Measurements from ENCODE around the gene SIGLECL1. TPM values are rescaled to one million over a fixed set of nuclear protein-coding genes. Genes with fewer than 3 reads are reported as not detected.
"Not testable (repeated sequence)": the region's sequence is repeated elsewhere in the genome, so short reads cannot be mapped to it uniquely, and the experiment has no call there.

The SIGLECL1 gene
- not detected in 2 replicates for polyA plus RNA-seq (2014; cell fraction: cytosol; rRNA removed)
- not detected in 2 replicates for polyA plus RNA-seq (2014; cell fraction: nucleus; rRNA removed)

DNA sequence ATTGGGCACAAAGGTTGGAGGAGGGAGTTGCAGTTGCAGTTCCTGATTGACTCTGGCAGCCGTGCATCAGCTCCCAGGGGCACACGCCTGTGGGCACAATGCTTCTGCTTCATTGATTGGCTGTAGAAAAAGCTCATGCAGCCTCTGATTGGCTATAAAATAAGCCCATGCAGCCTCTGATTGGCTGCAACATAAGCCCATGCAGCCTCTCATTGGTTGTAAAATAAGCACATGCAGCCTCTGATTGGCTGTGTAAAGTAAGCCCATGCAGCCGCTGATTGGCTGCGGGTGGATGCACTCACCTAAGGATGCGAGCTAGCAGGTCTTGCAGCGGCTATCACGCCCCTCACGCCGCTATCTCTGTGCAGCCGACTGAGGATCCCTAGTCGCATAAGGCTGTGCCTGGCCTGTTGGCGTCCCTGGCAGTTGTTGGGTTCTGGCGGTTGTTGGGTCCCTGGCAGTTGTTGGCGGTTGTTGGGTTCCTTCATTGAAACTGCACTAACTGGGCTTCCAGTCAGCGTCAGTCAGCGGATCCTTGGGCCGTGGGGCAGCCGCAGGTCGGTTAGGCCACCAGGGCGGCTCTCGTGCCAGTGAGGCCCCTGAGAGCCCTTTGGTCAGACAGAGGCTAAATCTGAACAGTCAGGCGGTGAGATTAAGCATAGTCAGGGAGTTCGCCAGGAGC lies at the start of gene SIGLECL1:
Gene SIGLECL1 (plus strand): TSS at position 295 of the 682 bp plus-strand sequence. CDS start 12,993 bp downstream, outside the sequence.
- DNase-seq (ENCODE audit: low spot score), result no peak

DNA sequence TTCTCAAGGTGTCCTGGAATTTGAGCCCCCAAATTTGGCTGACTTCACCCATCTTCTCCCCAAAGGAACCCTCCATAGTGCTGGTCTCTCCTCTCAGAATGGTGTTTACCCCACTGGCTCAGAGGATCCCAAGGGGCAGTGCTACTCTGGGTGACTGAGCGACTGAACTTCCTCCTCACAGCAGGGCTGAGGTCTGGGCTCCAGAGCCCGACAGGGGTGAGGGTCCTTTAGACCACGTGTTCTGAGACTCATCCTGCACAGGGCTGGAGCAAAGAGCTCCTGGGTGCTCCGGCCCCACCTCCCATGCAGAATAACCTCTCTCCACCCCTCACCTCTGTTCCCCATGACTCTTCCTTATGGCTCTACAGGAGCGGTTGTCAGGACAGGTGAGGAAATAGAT lies 49.2 kb upstream of the SIGLECL1 start:
- DNase-seq (ENCODE audit: low spot score), result no peak

GRCh38 chr19:51203916-51204315 lies 47.0 kb upstream of the SIGLECL1 start:
- DNase-seq (ENCODE audit: low spot score), result no peak

DNA sequence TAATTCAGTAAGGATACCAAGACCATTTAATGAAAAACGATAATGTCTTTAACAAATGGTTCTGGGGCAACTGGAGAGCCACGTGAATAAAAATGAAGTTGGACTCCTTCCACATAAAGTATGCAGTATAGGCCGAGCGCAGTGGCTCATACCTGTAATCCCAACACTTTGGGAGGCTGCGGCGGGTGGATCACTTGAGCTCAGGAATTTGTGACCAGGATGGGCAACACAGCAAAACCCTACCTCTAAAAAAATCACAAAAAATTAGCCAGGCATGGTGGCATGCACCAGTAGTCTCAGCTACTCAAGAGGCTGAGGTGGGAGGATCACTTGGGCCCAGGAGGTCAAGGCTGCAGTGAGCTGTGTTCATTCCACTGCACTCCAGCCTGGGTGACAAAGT lies 46.6 kb upstream of the SIGLECL1 start:
- DNase-seq (ENCODE audit: low spot score), result no peak

GRCh38 chr19:51207747-51208146 lies 43.1 kb upstream of the SIGLECL1 start:
- DNase-seq (ENCODE audit: low spot score), result no peak

GRCh38 chr19:51210191-51210784 lies 40.6 kb upstream of the SIGLECL1 start:
- DNase-seq (ENCODE audit: low spot score), result no peak

GRCh38 chr19:51210874-51211361 lies 40.0 kb upstream of the SIGLECL1 start:
- DNase-seq (ENCODE audit: low spot score), result not testable (repeated sequence)

- no peak for DNase-seq (ENCODE audit: low spot score)
Observed at GRCh38 chr19:51211833-51212232, 39.0 kb upstream of the SIGLECL1 start.

DNA sequence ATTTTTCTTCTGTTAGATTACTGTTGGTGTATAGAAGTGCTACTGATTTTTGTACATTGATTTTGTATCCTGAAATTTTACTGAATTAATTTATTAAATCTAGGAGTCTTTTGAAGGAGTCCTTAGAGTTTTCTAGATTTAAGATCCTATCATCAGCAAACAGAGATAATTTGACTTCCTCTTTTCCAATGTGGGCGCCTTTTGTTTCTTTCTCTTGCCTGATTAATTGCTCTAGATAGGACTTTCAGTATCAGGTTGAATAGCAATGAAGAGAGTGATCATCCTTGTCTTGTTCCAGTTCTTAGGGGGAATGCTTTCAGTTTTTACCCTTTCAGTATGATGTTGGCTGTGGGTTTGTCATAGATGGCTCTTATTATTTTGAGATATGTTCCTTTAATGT lies 31.6 kb upstream of the SIGLECL1 start:
- DNase-seq (ENCODE audit: low spot score), result no peak

DNA sequence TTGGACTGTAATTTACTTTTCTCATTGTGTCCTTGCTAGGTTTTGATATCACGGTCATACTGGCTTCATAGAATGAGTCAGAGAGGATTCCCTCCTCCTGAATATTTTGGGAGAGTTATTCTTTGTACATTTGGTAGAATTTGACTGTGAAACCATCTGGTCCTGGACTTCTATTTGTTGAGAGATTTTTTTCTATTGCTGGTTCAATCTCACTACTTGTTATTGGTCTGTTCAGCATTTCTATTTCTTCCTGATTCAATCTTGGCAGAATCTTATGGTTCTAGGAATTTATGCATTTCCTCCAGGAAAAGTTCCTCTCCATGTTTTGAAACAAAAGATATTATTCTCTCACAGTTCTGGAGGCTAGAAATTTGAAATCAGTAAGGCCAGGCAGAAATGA lies 30.9 kb upstream of the SIGLECL1 start:
- DNase-seq (ENCODE audit: low spot score), result no peak

DNA sequence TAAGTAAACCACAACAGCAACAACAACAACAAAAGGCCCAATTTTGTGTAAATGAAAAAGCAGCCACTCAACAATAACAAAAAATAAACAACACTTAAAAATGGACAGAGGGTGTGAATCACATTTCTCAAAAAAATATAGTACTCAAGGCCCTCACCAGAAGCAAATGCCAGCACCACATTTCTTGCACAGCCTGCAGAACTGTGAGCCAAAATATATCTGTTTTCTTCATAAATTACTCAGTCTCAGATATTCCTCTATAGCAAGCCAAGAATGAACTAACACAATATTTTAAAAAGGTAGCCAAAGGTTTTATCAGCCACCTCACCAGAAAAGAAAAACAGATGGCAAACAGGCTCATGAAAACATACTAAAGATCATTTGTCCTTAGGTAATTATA lies 29.9 kb upstream of the SIGLECL1 start:
- DNase-seq (ENCODE audit: low spot score), result no peak

GRCh38 chr19:51224163-51224641 lies 26.7 kb upstream of the SIGLECL1 start:
- no peak for DNase-seq (ENCODE audit: low spot score)

- DNase-seq (ENCODE audit: low spot score), result not testable (repeated sequence)
Observed at GRCh38 chr19:51224898-51225393, 25.9 kb upstream of the SIGLECL1 start, which contains the start of gene CD33. CD33 (plus strand) TSS chr19:51225080; CDS start chr19:51225119, 39 bp downstream.

- DNase-seq (ENCODE audit: low spot score), result no peak
Observed at GRCh38 chr19:51226067-51226466, 24.8 kb upstream of the SIGLECL1 start.

- DNase-seq (ENCODE audit: low spot score), result no peak
Observed at GRCh38 chr19:51227326-51227725, 23.6 kb upstream of the SIGLECL1 start.

- DNase-seq (ENCODE audit: low spot score), result no peak
Observed at GRCh38 chr19:51227966-51228365, 22.9 kb upstream of the SIGLECL1 start.

DNA sequence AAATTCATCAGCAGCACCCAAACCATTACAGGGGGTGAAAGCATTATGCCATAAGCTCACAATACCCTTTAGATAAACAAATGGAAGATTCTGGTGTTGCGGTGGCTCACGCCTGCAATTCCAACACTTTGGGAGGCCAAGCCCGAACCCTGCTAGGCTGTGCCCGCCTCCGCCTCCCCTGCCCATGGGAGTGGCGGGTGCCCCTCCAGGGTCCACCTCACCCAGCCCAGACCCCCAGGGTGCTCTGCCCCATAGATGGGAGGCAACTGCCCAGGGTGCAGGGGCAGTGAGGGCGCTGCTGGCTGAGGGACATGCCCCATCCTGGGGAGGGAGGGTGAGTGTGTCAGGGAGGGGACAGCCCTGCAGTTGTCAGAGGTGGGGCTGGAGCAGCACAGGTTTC lies 10.0 kb upstream of the SIGLECL1 start:
- no peak for DNase-seq (ENCODE audit: low spot score)

GRCh38 chr19:51242881-51243630 lies 7.8 kb upstream of the SIGLECL1 start:
- DNase-seq (ENCODE audit: low spot score), result no peak

DNA sequence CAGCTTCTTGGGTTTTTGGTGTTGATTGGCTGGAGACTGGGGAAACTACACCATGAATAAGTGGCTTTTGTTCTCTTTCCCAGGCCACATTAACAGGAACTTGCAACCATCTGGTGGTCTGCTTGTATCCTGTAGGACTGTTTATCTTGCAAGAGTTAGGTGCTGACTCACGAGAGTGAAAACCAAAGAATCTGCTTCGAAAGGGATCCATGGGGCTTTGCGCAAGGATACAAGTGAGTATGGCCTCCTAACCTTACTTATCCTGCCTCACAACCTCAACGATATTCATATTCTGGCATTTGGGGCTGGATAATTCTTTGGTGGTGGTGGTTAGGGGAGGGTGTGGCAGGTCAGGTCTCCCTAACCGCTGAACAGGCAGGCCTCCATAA lies 4.7 kb upstream of the SIGLECL1 start:
- DNase-seq (ENCODE audit: low spot score), result no peak

DNA sequence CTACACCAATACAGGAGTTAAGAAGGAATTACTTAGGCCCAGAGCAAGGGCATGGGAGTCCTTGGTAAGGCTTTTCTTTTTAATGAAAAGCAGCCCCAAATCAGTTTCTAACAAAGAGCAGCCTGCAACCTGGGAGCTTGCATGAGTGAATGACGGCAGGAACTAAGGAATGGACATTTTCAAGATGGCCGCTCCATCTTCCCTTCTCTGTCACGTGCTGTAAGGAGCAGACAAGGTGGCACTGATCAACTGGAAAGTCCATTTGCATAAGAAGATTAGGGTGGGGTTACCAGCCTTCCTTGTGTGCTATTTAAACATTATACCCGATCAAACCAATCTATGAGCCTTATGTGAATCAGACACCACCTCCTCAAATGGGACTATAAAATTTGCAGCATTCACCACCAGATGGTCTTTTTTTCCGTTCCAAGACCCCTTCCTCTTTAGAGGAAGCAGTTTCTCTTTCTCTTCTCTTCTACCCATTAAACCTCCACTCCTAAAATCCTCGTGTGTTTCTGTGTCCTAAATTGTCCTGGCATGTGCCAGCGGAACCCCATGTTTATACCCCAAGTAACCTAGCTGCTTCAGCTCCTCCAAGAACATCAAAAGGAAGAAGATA lies 2.8 kb upstream of the SIGLECL1 start:
- DNase-seq (ENCODE audit: low spot score), result no peak

GRCh38 chr19:51251468-51251820 lies 564 bp downstream of the SIGLECL1 start:
- DNase-seq (ENCODE audit: low spot score), result no peak
